H1 (cell line): ENCODE results near the gene DGKI. TPM values are rescaled to one million over a fixed set of nuclear protein-coding genes. Genes with fewer than 3 reads are reported as not detected.

Experiments
- CTCF ChIA-PET: fragments of 300-600 bp; sonication (Branson Sonifier 250); formaldehyde crosslinking; loops from one replicate; lab custom pipeline; 2021; ENCODE audit not compliant: partially characterized antibody; lab: Charles Lee
- POLR2A ChIA-PET: fragments of 300-600 bp; sonication (Branson Sonifier 250); formaldehyde crosslinking; loops from one replicate; lab custom pipeline; 2021; ENCODE audit warnings: inconsistent platforms; ENCODE audit not compliant: partially characterized antibody; lab: Charles Lee
- DNase-seq, 2 experiments: peaks; one replicate each; pipeline versions ENCODE4 v3.0.0 to v3.0.0-alpha.2; 2010 to 2022; ENCODE audit warnings: low spot score in 2 of 2, low read depth in 1 of 2, mixed read lengths in 1 of 2
- FAIRE-seq: peaks from 2 replicates; lab custom pipeline; 2011; peaks lifted over from hg19 to GRCh38; lab: Jason Lieb, UNC
- H2AFZ ChIP-seq: 2 replicates; pipeline ENCODE4 v1.8.1; 2012; ENCODE audit warnings: low read length, inconsistent platforms
- H2AK5ac ChIP-seq: 2 replicates; pipeline ENCODE4 v1.6.1; 2013; ENCODE audit warnings: low read depth, low read length
- H2BK120ac ChIP-seq: replicated peaks from 2 replicates; pipeline ENCODE3; 2013; ENCODE audit warnings: low read depth, low read length, inconsistent platforms
- H2BK12ac ChIP-seq: 2 replicates; pipeline ENCODE4 v1.6.1; 2013; ENCODE audit warnings: low read depth, low read length
- H2BK15ac ChIP-seq: 2 replicates; pipeline ENCODE4 v1.6.1; 2013; ENCODE audit warnings: low read length
- H2BK20ac ChIP-seq: 2 replicates; pipeline ENCODE4 v1.6.1; 2013; ENCODE audit warnings: low read length
- H2BK5ac ChIP-seq: 2 replicates; pipeline ENCODE4 v1.6.1; 2013; ENCODE audit warnings: low read depth, low read length
- H3K14ac ChIP-seq: 2 replicates; pipeline ENCODE4 v1.6.1; 2013; ENCODE audit warnings: inconsistent platforms; ENCODE audit not compliant: insufficient read length
- H3K18ac ChIP-seq: 2 replicates; pipeline ENCODE4 v1.6.1; 2013; ENCODE audit warnings: low read length; ENCODE audit errors: extremely low read depth
- H3K23ac ChIP-seq: 2 replicates; pipeline ENCODE4 v1.6.1; 2013; ENCODE audit warnings: inconsistent platforms; ENCODE audit not compliant: insufficient read length
- H3K23me2 ChIP-seq: 2 replicates; pipeline ENCODE4 v1.6.1; 2013; ENCODE audit warnings: low read depth, low read length
- H3K27ac ChIP-seq: 2 replicates; pipeline ENCODE4 v1.6.1; 2011; ENCODE audit warnings: low read depth, low read length, inconsistent platforms
- H3K27me3 ChIP-seq, 4 experiments: replicated peaks in 1 of 4; 1 replicate in 1 of 4; 2 replicates in 3 of 4; pipeline versions ENCODE4 v1.6.1 to v1.8.1; 2011 to 2013; ENCODE audit warnings: low read length in 3 of 4, mild to moderate bottlenecking in 3 of 4, inconsistent platforms in 2 of 4, mixed read lengths in 2 of 4, moderate library complexity in 1 of 4; ENCODE audit not compliant: control insufficient read depth in 3 of 4, insufficient read depth in 3 of 4; ENCODE audit errors: extremely low read depth in 1 of 4
- H3K36me3 ChIP-seq, 4 experiments: 2 replicates each; pipeline versions ENCODE4 v1.6.1 to v1.8.1; 2011 to 2013; ENCODE audit warnings: mild to moderate bottlenecking in 4 of 4, low read length in 3 of 4, moderate library complexity in 2 of 4, control low read depth in 1 of 4, inconsistent platforms in 1 of 4; ENCODE audit not compliant: insufficient read depth in 4 of 4, control insufficient read depth in 2 of 4
- H3K4ac ChIP-seq: replicated peaks from 2 replicates; pipeline ENCODE3; 2013; ENCODE audit warnings: low read length, low read depth, mixed read lengths, inconsistent platforms; ENCODE audit not compliant: insufficient read length
- H3K4me1 ChIP-seq, 4 experiments: replicated peaks in 1 of 4; 1 replicate in 1 of 4; 2 replicates in 3 of 4; pipeline versions ENCODE4 v1.6.1 to v1.8.1; 2011 to 2013; ENCODE audit warnings: low read length in 3 of 4, inconsistent platforms in 2 of 4, mixed read lengths in 1 of 4; ENCODE audit not compliant: insufficient read depth in 4 of 4, control insufficient read depth in 3 of 4
- H3K4me2 ChIP-seq, 2 experiments: 2 replicates each; pipeline versions ENCODE4 v1.6.1 to v1.8.1; 2011 to 2013; ENCODE audit warnings: low read depth in 2 of 2, low read length in 2 of 2, control low read depth in 1 of 2, inconsistent platforms in 1 of 2, mild to moderate bottlenecking in 1 of 2; ENCODE audit not compliant: insufficient read depth in 1 of 2
- H3K4me3 ChIP-seq, 4 experiments: fragments of 200-600, 300-600 bp in 1 of 4; sonication (generic), shearing (Covaris generic), sonication (Bioruptor Twin) in 1 of 4; 2 replicates each; pipeline versions ENCODE4 v1.5.1 to v1.8.1; 2011 to 2016; ENCODE audit warnings: low read length in 4 of 4, low read depth in 3 of 4, control low read depth in 2 of 4, inconsistent platforms in 2 of 4, mild to moderate bottlenecking in 2 of 4, mixed read lengths in 1 of 4, moderate library complexity in 1 of 4; ENCODE audit not compliant: insufficient read depth in 2 of 4; ENCODE audit errors: extremely low read depth in 1 of 4
- H3K56ac ChIP-seq: replicated peaks from 2 replicates; pipeline ENCODE3; 2013; ENCODE audit warnings: low read depth, mild to moderate bottlenecking, mixed read lengths, low read length, inconsistent platforms; ENCODE audit not compliant: insufficient read length
- H3K79me1 ChIP-seq: 2 replicates; pipeline ENCODE4 v1.6.1; 2013; ENCODE audit warnings: low read depth, low read length, control low read depth
- H3K79me2 ChIP-seq, 2 experiments: 2 replicates each; pipeline versions ENCODE4 v1.6.1 to v1.8.1; 2012 to 2013; ENCODE audit warnings: low read length in 2 of 2, mild to moderate bottlenecking in 2 of 2, inconsistent platforms in 1 of 2; ENCODE audit not compliant: insufficient read depth in 2 of 2, control insufficient read depth in 1 of 2
- H3K9ac ChIP-seq, 4 experiments: replicated peaks in 1 of 4; 1 replicate in 1 of 4; 2 replicates in 3 of 4; pipeline versions ENCODE4 v1.6.1 to v1.8.1; 2011 to 2013; ENCODE audit warnings: low read depth in 3 of 4, low read length in 3 of 4, control low read depth in 2 of 4, mild to moderate bottlenecking in 2 of 4, moderate library complexity in 2 of 4, inconsistent platforms in 1 of 4; ENCODE audit errors: extremely low read depth in 1 of 4
- H3K9me3 ChIP-seq, 2 experiments: 2 replicates each; pipeline versions ENCODE4 v1.6.1 to v1.8.1; 2012 to 2013; ENCODE audit warnings: mild to moderate bottlenecking in 2 of 2, moderate library complexity in 2 of 2, control low read depth in 1 of 2, inconsistent platforms in 1 of 2, low read depth in 1 of 2, low read length in 1 of 2, mixed read lengths in 1 of 2; ENCODE audit not compliant: insufficient read depth in 2 of 2
- H4K20me1 ChIP-seq, 2 experiments: replicated peaks in 1 of 2; 2 replicates each; pipeline versions ENCODE3 to v1.8.1; 2011 to 2013; ENCODE audit warnings: inconsistent platforms in 2 of 2, low read length in 2 of 2, mild to moderate bottlenecking in 1 of 2; ENCODE audit not compliant: insufficient read depth in 2 of 2, control insufficient read depth in 1 of 2
- H4K5ac ChIP-seq: 2 replicates; pipeline ENCODE4 v1.6.1; 2013; ENCODE audit warnings: low read length, low read depth, mixed read lengths, inconsistent platforms; ENCODE audit not compliant: insufficient read length
- H4K8ac ChIP-seq: 2 replicates; pipeline ENCODE4 v1.8.0; 2013; ENCODE audit warnings: mild to moderate bottlenecking, moderate library complexity, low read length, inconsistent platforms; ENCODE audit not compliant: insufficient read depth; ENCODE audit errors: extremely low read depth
- H4K91ac ChIP-seq: replicated peaks from 2 replicates; pipeline ENCODE3; 2013; ENCODE audit warnings: low read length, mixed read lengths, inconsistent platforms; ENCODE audit not compliant: insufficient read length
- ASH2L ChIP-seq: fragments of 200-600, 300-600 bp; sonication (generic); IDR thresholded peaks from one replicate; pipeline ENCODE4 v1.7.1; 2017; ENCODE audit warnings: low read length
- E2F6 ChIP-seq: IDR thresholded peaks from 2 replicates; pipeline ENCODE4 v1.6.1; 2012; ENCODE audit warnings: inconsistent platforms
- FOSL1 ChIP-seq: IDR thresholded peaks from 2 replicates; pipeline ENCODE4 v1.6.1; 2011; ENCODE audit warnings: mild to moderate bottlenecking, low read depth, low read length, moderate library complexity; ENCODE audit not compliant: insufficient read depth
- HDAC2 ChIP-seq, 2 experiments: fragments of 300-600 bp in 1 of 2; sonication (generic) in 1 of 2; IDR thresholded peaks; 2 replicates each; pipeline ENCODE4 v1.6.1; 2011 to 2012; ENCODE audit warnings: low read depth in 2 of 2, low read length in 2 of 2, mild to moderate bottlenecking in 2 of 2, moderate library complexity in 2 of 2, borderline replicate concordance in 1 of 2, inconsistent platforms in 1 of 2
- JUND ChIP-seq: IDR thresholded peaks from 2 replicates; pipeline ENCODE4 v1.6.1; 2011; ENCODE audit warnings: mild to moderate bottlenecking, improper control_type of control experiment, low read length
- KDM1A ChIP-seq: fragments of 200-600, 300-600 bp; sonication (generic); IDR thresholded peaks from 2 replicates; pipeline ENCODE4 v1.7.1; 2016; ENCODE audit warnings: mild to moderate bottlenecking, low read length, borderline replicate concordance
- POLR2A ChIP-seq, 2 experiments: IDR thresholded peaks; 1 replicate in 1 of 2; 2 replicates in 1 of 2; pipeline ENCODE4 v1.6.1; 2011; ENCODE audit warnings: low read depth in 2 of 2, low read length in 2 of 2, mild to moderate bottlenecking in 2 of 2; ENCODE audit errors: control extremely low read depth in 1 of 2
- SIN3A ChIP-seq, 2 experiments: IDR thresholded peaks in 1 of 2; conservative IDR thresholded peaks in 1 of 2; 2 replicates each; pipeline ENCODE4 v1.6.1; 2011 to 2012; ENCODE audit warnings: low read length in 2 of 2, improper control_type of control experiment in 1 of 2, low read depth in 1 of 2, mild to moderate bottlenecking in 1 of 2
- TAF7 ChIP-seq: optimal IDR thresholded peaks from 2 replicates; pipeline ENCODE3; 2011; ENCODE audit warnings: low read depth, mild to moderate bottlenecking, inconsistent platforms, low read length, moderate library complexity, borderline replicate concordance
- TBP ChIP-seq: IDR thresholded peaks from 2 replicates; pipeline ENCODE4 v1.6.1; 2011; ENCODE audit warnings: low read depth, low read length, improper control_type of control experiment
- YY1 ChIP-seq: IDR thresholded peaks from 2 replicates; pipeline ENCODE4 v1.6.1; 2011; ENCODE audit warnings: low read depth, mild to moderate bottlenecking, low read length
- WGBS, 2 experiments: shearing (Covaris generic) in 1 of 2; methylation state at CpG; one replicate each; pipeline versions ENCODE4 v1.1.6 to v1.1.7; 2013 to 2015; ENCODE audit warnings: low lambda C conversion rate in 2 of 2, mixed read lengths in 2 of 2, inconsistent platforms in 1 of 2, low coverage in 1 of 2, missing lambda C conversion rate in 1 of 2; ENCODE audit not compliant: insufficient replicate concordance in 2 of 2, insufficient coverage in 1 of 2, insufficient read length in 1 of 2; ENCODE audit errors: extremely low coverage in 1 of 2, missing lambda C conversion rate in 1 of 2; 5-methylcytosine and 5-hydroxymethylcytosine counted together
- polyA plus RNA-seq, 7 experiments: library from polyadenylated mRNA; depleted of rRNA in 3 of 7; stranded (reverse) in 5 of 7; unstranded in 2 of 7; fragments of >200 nt in 5 of 7; fragments of 200-250 nt in 2 of 7; gene quantifications; 1 replicate in 5 of 7; 2 replicates in 1 of 7; 4 replicates in 1 of 7; pipeline versions ENCODE4 v1.2.1 to v1.2.3, GENCODE V29; 2011 to 2013; ENCODE audit warnings: missing spikeins in 2 of 7, mixed read lengths in 2 of 7
- total RNA-seq: library from RNA; stranded (reverse); fragmentation: NEBNext Ultra II Directional; extraction: Animal tissue kit (Norgen Biotek cat#: 25700); gene quantifications from 2 replicates; pipeline ENCODE4 v1.2.1, GENCODE V29; 2021

Gene DGKI
- total and polyA plus RNA-seq, 2 of the 8 experiments (the other 6 are each of a cell fraction or from before 2014, with no cell fraction given) = 0.20 to 0.71 TPM

GRCh38 chr7:137820677-137821420, 25.9 kb downstream of the DGKI start:
- WGBS, 2 experiments = 21% methylated on average over 7 of the region's 8 CpGs; no CpG with 5 or more reads in 1 of the 2 experiments
- POLR2A ChIA-PET = no interaction called here
- TF ChIP-seq JUND (no peak), POLR2A (IDR thresholded peaks at IDR 0.05; ENCODE audit: control extremely low read depth in 1 of 2, low read depth in 2 of 2, low read length in 2 of 2) (no peak), E2F6 (no peak), TBP (peak; percentile 73; the same call in 1 of the 2 replicates), KDM1A (no peak), ASH2L (peak; percentile 17), SIN3A (conservative IDR thresholded peaks at IDR 0.05 in 1 of 2, IDR thresholded peaks at IDR 0.05 in 1 of 2; ENCODE audit: low read depth in 1 of 2, low read length in 2 of 2) (peak in 1 of 2 experiments; percentile 74; a peak in 2 of 4 replicates), TAF7 (no peak), YY1 (no peak), HDAC2 (IDR thresholded peaks at IDR 0.05; ENCODE audit: borderline replicate concordance in 1 of 2, low read depth in 2 of 2, low read length in 2 of 2) (0 out of 4 replicates have a peak, but pooled peaks of 1 of the 2 experiments have one; percentile 51), FOSL1 (no peak)

More at GRCh38 chr7:137820677-137821420, 25.9 kb downstream of the DGKI start:
- no peak overlapping the region for H4K91ac ChIP-seq
- no peaks in the 10 kb centered on the region for H3K79me1 ChIP-seq
- H3K4me2 ChIP-seq = peak overlapping the region; percentile 57 to 61
- FAIRE-seq = no peak
- peaks cover 7 to 15% (median 10%) of the 10 kb centered on the region in 4 experiments for H3K4me1 ChIP-seq
- H3K56ac ChIP-seq = no peak overlapping the region
- no peak overlapping the region for H3K9ac ChIP-seq
- H2BK20ac ChIP-seq = 0 out of 2 replicates have a peak overlapping the region, but pooled peaks have one; percentile 81
- CTCF ChIA-PET = interaction anchor here (0.7 to 3.7 kb wide), 7 partner anchors 11 to 182 kb away, joined by 3 to 14 read pairs (median 4); no protein-coding TSS in a partner anchor
- peak overlapping the region; percentile 20 for H4K5ac ChIP-seq
- H3K27ac ChIP-seq = no peak overlapping the region
- peak overlapping the region; percentile 62; the same call in 1 of the 2 replicates for H2BK12ac ChIP-seq
- H3K23ac ChIP-seq = no peak overlapping the region
- peak overlapping the region; percentile 64; the same call in 1 of the 2 replicates for H4K8ac ChIP-seq
- peaks cover 3% of the 10 kb centered on the region; the same call in 1 of the 2 replicates for H3K23me2 ChIP-seq
- H3K18ac ChIP-seq = peak overlapping the region; percentile 17; the same call in 1 of the 2 replicates
- H4K20me1 ChIP-seq = no peaks in the 10 kb centered on the region
- no peak overlapping the region for H2BK5ac ChIP-seq
- H2AFZ ChIP-seq = peak overlapping the region; percentile 56
- no peak overlapping the region for H2BK15ac ChIP-seq
- peak in 1 of 2 experiments; percentile 59 for DNase-seq
- H3K4ac ChIP-seq = peak overlapping the region; percentile 65
- no peak overlapping the region for H3K14ac ChIP-seq
- no peak overlapping the region for H2BK120ac ChIP-seq
- no peak overlapping the region for H2AK5ac ChIP-seq
- no peaks in the 10 kb centered on the region; a peak in 1 of 4 replicates for H3K9me3 ChIP-seq
- no peaks in the 10 kb centered on the region; a peak in 1 of 8 replicates for H3K36me3 ChIP-seq
- peak overlapping the region in 2 of 4 experiments; percentile 7 to 14; a peak in 4 of 8 replicates for H3K4me3 ChIP-seq
- H3K27me3 ChIP-seq = no peaks in the 10 kb centered on the region
- H3K79me2 ChIP-seq = no peaks in the 10 kb centered on the region
